K562 (cell line): ENCODE results near the gene TCF25. TPM values are rescaled to one million over a fixed set of nuclear protein-coding genes. Genes with fewer than 3 reads are reported as not detected.
A peak's percentile ranks its signal among the peaks of the same experiment; 100 is the strongest.

Experiments used
- CBFA2T3 ChIP-seq: fragments of 450-650 bp; IDR thresholded peaks from 2 replicates; pipeline ENCODE4 v1.6.1; 2017
- DMBX1 ChIP-seq: fragments of 250-450 bp; sonication (Bioruptor Pico); IDR thresholded peaks from 2 replicates; pipeline ENCODE4 v1.8.0; 2022; ENCODE audit warnings: inconsistent platforms, mild to moderate bottlenecking, moderate library complexity, borderline replicate concordance
- E2F3 ChIP-seq: fragments of 250-450 bp; sonication (Bioruptor Pico); IDR thresholded peaks from 2 replicates; pipeline ENCODE4 v1.4.0; 2020; ENCODE audit warnings: mild to moderate bottlenecking
- FOXK2 ChIP-seq, 2 experiments: fragments of 450-650 bp; IDR thresholded peaks in 1 of 2; conservative IDR thresholded peaks in 1 of 2; 2 replicates each; pipeline ENCODE4 v1.6.1; 2016; ENCODE audit warnings: low read depth in 2 of 2, mild to moderate bottlenecking in 1 of 2
- GABPB2 ChIP-seq: fragments of 250-450 bp; sonication (Bioruptor Pico); conservative IDR thresholded peaks from 2 replicates; pipeline ENCODE4 v1.5.1; 2021; ENCODE audit warnings: mild to moderate bottlenecking
- KAT2B ChIP-seq: IDR thresholded peaks from one replicate; pipeline ENCODE4 v1.6.1; 2012; ENCODE audit warnings: low read depth, mild to moderate bottlenecking, control low read depth, inconsistent platforms, low read length, moderate library complexity
- NFIX ChIP-seq: fragments of 250-450 bp; sonication (Bioruptor Pico); IDR thresholded peaks from 2 replicates; pipeline ENCODE4 v1.4.0; 2020; ENCODE audit warnings: low read depth, mild to moderate bottlenecking, moderate library complexity
- PHTF2 ChIP-seq: fragments of 250-450 bp; sonication (Bioruptor Pico); IDR thresholded peaks from 2 replicates; pipeline ENCODE4 v1.5.0; 2021; ENCODE audit warnings: mild to moderate bottlenecking
- PML ChIP-seq: IDR thresholded peaks from 2 replicates; pipeline ENCODE4 v1.6.1; 2012; ENCODE audit warnings: low read length, inconsistent platforms
- PPARD ChIP-seq: fragments of 250-450 bp; sonication (Bioruptor Pico); IDR thresholded peaks from 2 replicates; pipeline ENCODE4 v1.8.0; 2022; ENCODE audit warnings: inconsistent platforms, mild to moderate bottlenecking, moderate library complexity
- RHOXF2B ChIP-seq: fragments of 250-450 bp; sonication (Bioruptor Pico); conservative IDR thresholded peaks from 2 replicates; pipeline ENCODE4 v1.5.1; 2021
- SFPQ ChIP-seq: fragments of 200-400 bp; formaldehyde crosslinking; IDR thresholded peaks from 2 replicates; pipeline ENCODE4 v1.6.1; 2017; ENCODE audit warnings: mild to moderate bottlenecking, low read depth, low read length, moderate library complexity
- TSC22D4 ChIP-seq: fragments of 450-650 bp; IDR thresholded peaks from 2 replicates; pipeline ENCODE4 v1.6.1; 2016; ENCODE audit warnings: missing genetic modification characterization, missing biosample characterization, control low read depth
- ZBTB12 ChIP-seq: fragments of 250-450 bp; sonication (Bioruptor Pico); IDR thresholded peaks from 2 replicates; pipeline ENCODE4 v1.4.0; 2020
- ZFPM2 ChIP-seq: fragments of 250-450 bp; sonication (Bioruptor Pico); IDR thresholded peaks from 2 replicates; pipeline ENCODE4 v1.5.1; 2022; ENCODE audit warnings: mild to moderate bottlenecking
- ZNF224 ChIP-seq: sonication (generic); formaldehyde crosslinking; IDR thresholded peaks from 2 replicates; pipeline ENCODE4 v1.8.0; 2022; ENCODE audit warnings: mild to moderate bottlenecking, missing genetic modification reagents
- ZNF253 ChIP-seq: fragments of 250-450 bp; sonication (Bioruptor Pico); conservative IDR thresholded peaks from 2 replicates; pipeline ENCODE4 v1.6.1; 2021; ENCODE audit warnings: mild to moderate bottlenecking
- ZNF280B ChIP-seq: fragments of 250-450 bp; sonication (Bioruptor Pico); IDR thresholded peaks from 2 replicates; pipeline ENCODE4 v1.5.1; 2021; ENCODE audit warnings: mild to moderate bottlenecking
- ZNF551 ChIP-seq: fragments of 250-450 bp; sonication (Bioruptor Pico); IDR thresholded peaks from 2 replicates; pipeline ENCODE4 v1.5.0; 2021; ENCODE audit warnings: mild to moderate bottlenecking, moderate library complexity
- polyA plus RNA-seq, 8 experiments: library from polyadenylated mRNA; depleted of rRNA in 4 of 8; stranded (reverse) in 5 of 8; unstranded in 3 of 8; fragments of >200 nt; fragmentation: Nextera tagmentation in 2 of 8; fragmentation: Illumina TruSeq in 1 of 8; extraction: Ambion mirVana in 2 of 8; extraction: Trizol in 1 of 8; gene quantifications; 2 replicates each; pipeline versions ENCODE4 v1.2.1 to v1.2.3, GENCODE V29; 2011 to 2014; ENCODE audit warnings: inconsistent platforms in 1 of 8, missing spikeins in 1 of 8
- total RNA-seq, 7 experiments: library from RNA; depleted of rRNA in 6 of 7; stranded (reverse); fragments of >200 nt in 6 of 7; fragmentation: Illumina TruSeq in 2 of 7; extraction: Trizol in 2 of 7; gene quantifications; 2 replicates each; pipeline versions ENCODE4 v1.2.1 to v1.2.3, GENCODE V29; 2011 to 2021; ENCODE audit warnings: low replicate concordance in 1 of 7
- TF ChIP-seq, protein P1 (sequence below): IDR thresholded peaks from 3 replicates; pipeline ENCODE4 v1.6.1; 2011; ENCODE audit warnings: borderline replicate concordance, mild to moderate bottlenecking, moderate library complexity; ENCODE audit not compliant: insufficient read length; ENCODE audit errors: extremely low read depth
- TF ChIP-seq, protein P2 (sequence below): sonication (generic); formaldehyde crosslinking; IDR thresholded peaks from 2 replicates; pipeline ENCODE4 v1.8.0; 2022; ENCODE audit warnings: mild to moderate bottlenecking, missing genetic modification reagents

The TCF25 gene
- total and polyA plus RNA-seq, 9 of the 15 experiments (the other 6 are each of a cell fraction or from before 2014, with no cell fraction given): 9.0 to 154 (median 83.8) TPM

- TF ChIP-seq, protein P1, sequence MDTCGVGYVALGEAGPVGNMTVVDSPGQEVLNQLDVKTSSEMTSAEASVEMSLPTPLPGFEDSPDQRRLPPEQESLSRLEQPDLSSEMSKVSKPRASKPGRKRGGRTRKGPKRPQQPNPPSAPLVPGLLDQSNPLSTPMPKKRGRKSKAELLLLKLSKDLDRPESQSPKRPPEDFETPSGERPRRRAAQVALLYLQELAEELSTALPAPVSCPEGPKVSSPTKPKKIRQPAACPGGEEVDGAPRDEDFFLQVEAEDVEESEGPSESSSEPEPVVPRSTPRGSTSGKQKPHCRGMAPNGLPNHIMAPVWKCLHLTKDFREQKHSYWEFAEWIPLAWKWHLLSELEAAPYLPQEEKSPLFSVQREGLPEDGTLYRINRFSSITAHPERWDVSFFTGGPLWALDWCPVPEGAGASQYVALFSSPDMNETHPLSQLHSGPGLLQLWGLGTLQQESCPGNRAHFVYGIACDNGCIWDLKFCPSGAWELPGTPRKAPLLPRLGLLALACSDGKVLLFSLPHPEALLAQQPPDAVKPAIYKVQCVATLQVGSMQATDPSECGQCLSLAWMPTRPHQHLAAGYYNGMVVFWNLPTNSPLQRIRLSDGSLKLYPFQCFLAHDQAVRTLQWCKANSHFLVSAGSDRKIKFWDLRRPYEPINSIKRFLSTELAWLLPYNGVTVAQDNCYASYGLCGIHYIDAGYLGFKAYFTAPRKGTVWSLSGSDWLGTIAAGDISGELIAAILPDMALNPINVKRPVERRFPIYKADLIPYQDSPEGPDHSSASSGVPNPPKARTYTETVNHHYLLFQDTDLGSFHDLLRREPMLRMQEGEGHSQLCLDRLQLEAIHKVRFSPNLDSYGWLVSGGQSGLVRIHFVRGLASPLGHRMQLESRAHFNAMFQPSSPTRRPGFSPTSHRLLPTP: no peak
- TF ChIP-seq ZNF551 (CRISPR knock-in tag): no peak
- no peak for TF ChIP-seq NFIX (CRISPR knock-in tag)
- no peak for TF ChIP-seq FOXK2 (conservative IDR thresholded peaks at IDR 0.05 in 1 of 2, IDR thresholded peaks at IDR 0.05 in 1 of 2; ENCODE audit: low read depth in 2 of 2)
- TF ChIP-seq PHTF2 (CRISPR knock-in tag): no peak
- TF ChIP-seq E2F3: peak; percentile 64; the same call in 1 of the 2 replicates
- TF ChIP-seq ZNF280B (CRISPR knock-in tag): no peak
- TF ChIP-seq, protein P2, sequence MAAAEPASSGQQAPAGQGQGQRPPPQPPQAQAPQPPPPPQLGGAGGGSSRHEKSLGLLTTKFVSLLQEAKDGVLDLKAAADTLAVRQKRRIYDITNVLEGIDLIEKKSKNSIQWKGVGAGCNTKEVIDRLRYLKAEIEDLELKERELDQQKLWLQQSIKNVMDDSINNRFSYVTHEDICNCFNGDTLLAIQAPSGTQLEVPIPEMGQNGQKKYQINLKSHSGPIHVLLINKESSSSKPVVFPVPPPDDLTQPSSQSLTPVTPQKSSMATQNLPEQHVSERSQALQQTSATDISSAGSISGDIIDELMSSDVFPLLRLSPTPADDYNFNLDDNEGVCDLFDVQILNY (CRISPR knock-in tag): no peak
- TF ChIP-seq CBFA2T3: peak; percentile 10; the same call in 1 of the 2 replicates
- no peak for TF ChIP-seq PPARD (CRISPR knock-in tag)
- TF ChIP-seq ZNF253: no peak
- no peak for TF ChIP-seq KAT2B
- TF ChIP-seq SFPQ: no peak
- no peak for TF ChIP-seq GABPB2
- TF ChIP-seq TSC22D4 (tag): no peak
- TF ChIP-seq ZBTB12 (CRISPR knock-in tag): no peak
- TF ChIP-seq ZFPM2 (CRISPR knock-in tag): no peak
- no peak for TF ChIP-seq RHOXF2B (CRISPR knock-in tag)
- TF ChIP-seq DMBX1: no peak
- TF ChIP-seq ZNF224 (CRISPR knock-in tag): no peak
- no peak for TF ChIP-seq PML
Observed at GRCh38 chr16:89917773-89918452, 44.5 kb downstream of the TCF25 start (continued).
